Lung microvascular endothelial cell (primary cell): ENCODE data around the gene TXNDC15. TPM values are rescaled to one million over a fixed set of nuclear protein-coding genes. Genes with fewer than 3 reads are reported as not detected.

Experiments used
- DNase-seq, 2 donors: peaks; one replicate each; pipeline versions ENCODE4 v3.0.0 to v3.0.0-alpha.2; 2010; ENCODE audit warnings: low read depth in 2 of 2
- total RNA-seq: library from RNA; depleted of rRNA; stranded (reverse); fragments of >200 nt; gene quantifications from 2 replicates; pipeline ENCODE4 v1.2.1, GENCODE V29; 2014

Gene TXNDC15
- total RNA-seq, 1 donor from 2014 or later = 55.4 TPM

DNA sequence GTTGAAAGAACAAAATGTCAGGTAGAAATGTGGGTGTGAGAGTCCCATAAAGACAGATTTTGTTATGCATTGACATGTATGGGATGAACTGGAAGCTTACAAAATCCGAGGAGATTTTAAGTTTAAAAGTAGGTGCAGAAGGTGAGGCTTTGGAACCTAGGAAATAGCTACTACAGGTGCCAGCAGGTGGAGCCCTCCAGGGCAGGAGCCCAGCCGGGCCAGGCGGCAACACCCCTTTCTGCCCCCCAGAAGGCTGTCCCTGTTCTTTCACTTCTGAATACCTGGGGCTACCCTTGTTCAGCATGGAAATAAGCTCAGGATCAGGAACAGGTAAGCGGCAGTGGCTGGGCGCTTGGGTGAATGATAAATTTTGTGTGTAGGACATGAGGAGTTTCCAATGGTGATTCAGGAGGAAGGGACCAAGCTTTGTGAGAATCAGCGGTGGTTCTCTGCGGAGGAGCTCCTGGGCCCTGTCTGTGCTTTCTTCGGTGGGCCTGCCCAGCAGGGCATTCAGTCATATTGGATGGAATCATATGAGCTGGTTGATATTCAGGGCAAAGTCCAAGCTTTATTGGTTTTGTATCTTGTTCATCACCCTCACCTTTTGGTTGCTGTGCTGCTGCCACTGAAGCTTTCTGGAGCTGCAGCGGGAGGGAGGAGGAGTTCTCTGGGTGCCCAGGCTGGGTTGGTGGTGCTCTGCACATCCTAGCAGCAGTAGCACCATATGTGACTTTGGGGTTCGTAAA lies 43.1 kb downstream of the TXNDC15 start:
- DNase-seq = no peak

DNA sequence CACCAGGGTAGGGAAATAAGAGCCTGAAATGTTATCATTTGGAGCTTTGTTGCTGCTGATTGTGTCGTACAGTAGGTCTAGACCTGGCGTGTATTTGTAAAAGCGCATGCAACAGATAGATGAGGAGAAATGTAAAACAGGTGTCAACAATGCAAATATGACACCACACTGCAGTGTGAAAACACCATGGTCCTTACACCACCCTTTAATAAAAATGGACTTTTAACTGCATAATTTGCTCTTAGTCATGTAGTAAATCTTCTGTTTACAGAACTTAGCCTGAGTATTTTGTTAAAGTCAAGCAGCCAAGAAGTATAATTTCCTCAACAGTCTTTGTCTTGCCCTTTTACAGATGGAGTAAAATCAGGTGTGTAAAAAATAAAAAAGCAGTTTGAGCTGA lies 44.7 kb downstream of the TXNDC15 start:
- DNase-seq = no peak

DNA sequence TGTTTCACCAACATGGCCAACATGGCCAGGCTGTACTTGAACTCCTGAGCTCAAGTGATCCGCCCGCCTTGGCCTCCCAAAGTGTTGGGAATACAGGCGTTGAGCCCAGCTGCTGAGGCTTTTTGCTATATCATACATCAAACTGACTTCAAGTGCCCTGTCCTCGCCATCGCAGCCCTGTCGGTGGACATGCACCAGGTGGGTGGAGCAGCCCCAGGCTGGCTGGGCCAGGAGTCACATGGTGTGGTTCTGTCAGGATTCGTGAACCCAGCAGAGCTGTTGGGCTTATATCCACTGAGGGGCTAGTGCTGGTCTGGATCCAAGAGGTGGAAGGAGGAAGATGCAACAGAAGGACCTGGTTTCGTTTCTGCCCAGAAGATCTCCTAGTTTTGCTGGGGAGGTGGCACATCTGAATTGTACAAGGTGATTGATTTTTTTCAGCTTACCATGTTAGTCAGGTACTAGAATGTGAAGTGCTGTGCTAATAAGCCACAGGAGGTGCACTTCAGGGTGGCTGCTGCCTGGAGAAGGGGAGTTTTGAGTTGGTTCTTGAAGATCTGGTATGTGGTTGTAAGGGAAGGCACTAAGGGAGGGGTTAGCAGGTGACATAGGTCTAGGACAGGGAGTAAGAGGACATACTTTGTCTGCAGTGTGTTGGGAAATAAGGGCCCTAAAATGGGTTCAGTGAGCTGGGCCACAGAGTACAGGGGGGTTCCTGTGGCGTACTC lies 46.8 kb downstream of the TXNDC15 start:
- no peak for DNase-seq

DNA sequence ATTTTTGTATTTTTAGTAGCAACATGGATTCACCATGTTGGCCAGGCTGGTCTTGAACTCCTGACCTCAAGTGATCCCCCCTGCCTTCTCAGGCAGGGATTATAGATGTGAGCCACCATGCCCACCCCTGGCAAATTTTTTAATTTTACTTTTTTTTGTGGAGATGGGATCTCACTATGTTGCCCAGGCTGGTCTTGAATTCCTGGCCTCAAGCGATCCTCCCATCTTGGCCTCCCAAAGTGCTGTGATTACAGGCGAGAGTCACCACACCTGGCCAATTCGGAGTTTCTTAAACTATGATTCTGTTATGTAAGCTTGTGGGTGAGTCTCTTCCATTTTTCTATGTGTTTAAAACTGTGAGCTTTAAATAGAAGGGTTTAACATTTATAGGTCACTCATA lies 58.3 kb downstream of the TXNDC15 start:
- no peak for DNase-seq

DNA sequence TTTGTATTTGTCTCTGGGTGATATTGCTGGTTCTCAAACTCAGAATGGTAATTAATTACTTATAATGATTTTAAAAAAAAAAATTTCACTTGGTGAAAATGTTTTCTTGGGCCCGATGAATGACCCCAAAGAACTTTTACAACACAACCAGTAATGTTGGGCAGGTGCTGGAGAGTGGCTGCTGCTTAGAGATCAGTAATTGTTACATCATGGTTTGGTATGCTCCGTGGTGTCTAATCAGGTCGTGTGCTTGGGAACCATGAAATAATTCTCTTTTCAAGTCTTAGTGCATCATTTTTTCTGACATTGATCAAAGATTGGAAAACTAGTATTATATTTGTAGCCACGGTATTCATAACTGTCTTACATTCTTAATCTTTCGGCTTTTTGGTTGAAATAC lies 60.0 kb downstream of the TXNDC15 start:
- DNase-seq = no peak

DNA sequence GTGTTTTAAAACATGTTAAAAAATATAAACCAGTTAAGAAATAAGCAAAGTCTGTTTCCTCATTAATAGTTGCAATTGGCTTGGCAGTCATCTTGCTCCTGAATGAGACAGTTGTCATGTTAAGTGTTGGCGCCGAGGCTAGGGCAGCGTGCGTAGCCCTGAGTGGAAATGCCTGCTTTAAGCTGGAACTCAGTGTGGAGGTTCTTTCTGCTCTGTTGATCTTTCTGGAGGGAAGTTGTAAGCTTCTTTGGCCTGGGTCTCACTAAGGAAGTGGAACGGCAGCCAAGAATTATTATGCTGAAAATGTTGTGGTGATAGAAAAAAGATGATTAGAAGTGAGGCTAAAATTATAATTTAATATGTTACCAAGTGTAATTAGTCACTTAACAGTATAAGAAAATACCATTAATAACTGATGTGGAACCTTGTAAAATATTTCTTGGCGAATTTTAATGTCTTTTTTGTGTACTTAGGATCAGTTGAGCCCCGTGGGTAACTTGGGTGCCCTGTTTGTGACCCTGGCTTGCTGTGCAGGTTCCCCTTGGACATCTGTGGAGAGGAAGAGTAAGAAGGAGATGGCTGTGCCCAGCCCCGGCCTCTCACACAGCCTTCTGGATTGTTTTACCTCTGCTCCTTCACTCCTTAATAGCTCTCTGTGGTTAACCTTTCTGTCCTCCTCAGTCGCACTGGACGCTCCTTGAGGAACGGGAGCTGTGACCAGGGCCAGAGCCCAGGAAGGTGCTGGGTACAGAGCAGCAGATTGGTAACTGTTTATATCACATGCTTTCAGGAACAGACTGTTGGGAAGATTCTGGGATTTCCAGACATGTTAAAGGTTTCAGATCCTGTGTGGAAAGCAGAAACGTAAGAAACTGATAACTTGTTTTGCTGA lies 61.8 kb downstream of the TXNDC15 start:
- DNase-seq = no peak

DNA sequence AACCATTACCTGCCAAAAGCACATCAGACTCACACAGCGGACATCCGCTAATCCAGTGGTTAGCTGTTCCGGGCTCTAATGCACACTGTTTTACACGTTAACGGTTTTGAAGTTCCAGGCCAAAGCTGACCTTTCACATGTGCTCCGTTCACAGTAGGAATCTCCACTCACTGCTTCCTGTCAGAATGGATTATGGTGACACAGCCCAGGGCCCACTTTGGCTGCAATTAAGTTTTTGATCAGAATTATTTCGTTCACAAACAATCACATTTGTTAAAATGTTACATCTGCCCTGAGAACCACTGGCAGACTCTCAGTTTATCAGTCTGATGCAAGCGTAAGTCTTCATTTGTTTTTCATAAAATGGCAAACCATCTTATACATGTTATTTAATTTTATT lies 63.4 kb downstream of the TXNDC15 start:
- DNase-seq = no peak

DNA sequence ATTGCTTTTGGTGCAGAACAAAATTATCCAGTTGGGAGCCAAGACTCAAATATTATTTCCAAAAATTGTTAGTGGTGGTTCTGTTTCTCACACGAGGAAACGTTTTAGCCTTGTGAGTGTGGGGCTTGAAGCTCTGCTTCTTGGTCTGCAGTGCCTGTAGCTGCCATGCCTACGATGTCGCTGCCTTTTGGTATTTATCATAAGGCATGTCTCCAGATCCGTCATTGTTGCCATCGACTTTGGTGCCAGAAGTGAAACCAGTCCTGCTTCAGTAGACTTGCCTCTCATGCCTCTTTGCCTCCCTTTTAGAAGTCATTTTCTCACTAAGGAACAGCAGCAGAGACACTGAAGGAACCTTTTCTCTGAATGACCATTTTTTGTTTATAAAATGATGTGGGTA lies 63.9 kb downstream of the TXNDC15 start:
- DNase-seq = no peak

DNA sequence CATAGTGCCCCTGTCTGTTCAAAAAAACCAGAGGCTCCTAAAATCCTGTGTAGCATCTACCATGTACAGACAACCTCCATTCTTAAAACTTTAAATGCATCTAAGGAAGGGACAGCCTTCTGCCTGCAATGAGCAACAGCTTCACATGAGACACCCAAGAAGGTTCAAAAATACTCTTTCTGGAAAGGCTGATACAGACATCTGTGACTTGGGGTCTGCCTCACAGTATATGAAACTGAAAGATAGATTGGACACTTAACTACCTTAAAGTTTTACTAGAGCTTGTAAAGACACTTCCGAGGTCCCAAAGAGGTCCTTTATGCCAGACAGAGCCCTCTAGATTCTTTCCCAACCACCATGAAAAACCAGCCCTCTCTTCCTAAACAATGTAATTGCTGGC lies 65.3 kb downstream of the TXNDC15 start:
- no peak for DNase-seq

DNA sequence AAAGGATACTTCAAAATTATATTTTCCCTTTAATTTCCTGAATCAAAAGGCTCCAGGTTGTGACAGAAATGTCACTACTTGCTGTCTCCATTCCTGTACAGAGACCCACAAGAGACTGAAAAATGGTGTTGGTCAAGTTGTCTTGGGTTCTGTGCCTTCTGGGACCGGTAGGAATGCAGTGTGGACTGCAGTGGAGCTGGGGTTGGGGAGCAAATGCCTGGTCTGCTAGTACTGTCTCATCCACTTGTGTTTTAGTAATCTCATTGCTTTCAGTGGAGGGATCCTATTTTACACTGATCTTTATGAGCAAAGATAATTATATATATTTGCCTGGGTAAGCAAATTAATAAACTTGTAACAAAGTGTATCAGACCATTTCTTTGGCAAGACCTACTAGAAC lies 69.4 kb downstream of the TXNDC15 start:
- no peak for DNase-seq

DNA sequence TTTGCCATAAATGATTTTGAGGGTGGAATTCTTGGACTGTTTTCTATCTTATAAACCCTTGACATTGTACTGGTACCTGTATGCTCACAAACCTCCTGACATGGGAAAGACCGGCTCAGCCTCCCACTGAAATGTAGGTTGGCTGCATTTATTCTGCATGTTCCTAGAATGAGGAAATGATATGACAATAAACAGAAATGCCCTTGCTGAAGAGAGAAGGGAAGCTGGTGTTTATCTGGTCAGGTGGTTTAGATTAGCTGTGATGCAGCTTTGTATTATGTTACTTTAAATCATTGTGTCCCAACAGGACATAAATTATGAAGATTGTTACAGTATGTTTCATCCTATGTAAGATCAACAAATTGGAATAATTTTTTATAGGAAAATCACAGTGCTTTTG lies 70.5 kb downstream of the TXNDC15 start:
- peak in 1 of 2 donors; percentile 32 for DNase-seq

DNA sequence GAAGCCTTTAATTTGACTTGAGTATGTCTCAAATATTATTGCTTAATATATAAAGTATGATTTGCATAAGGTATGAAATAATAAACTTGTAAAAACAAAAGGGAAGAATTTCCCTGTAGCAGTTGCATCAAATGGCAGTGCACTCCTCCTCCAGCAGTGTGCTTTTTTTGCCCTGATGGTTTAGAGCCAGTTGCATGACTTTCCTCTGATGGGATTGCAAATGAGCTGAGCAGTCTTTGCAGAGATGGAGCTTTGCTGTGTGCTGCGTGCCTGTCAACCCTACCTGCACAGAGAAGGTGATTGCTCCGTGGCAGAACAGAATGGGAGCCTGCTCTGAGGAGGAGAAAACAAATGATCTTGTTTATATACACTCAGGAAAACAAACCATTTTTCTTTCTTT lies 70.9 kb downstream of the TXNDC15 start:
- no peak for DNase-seq

DNA sequence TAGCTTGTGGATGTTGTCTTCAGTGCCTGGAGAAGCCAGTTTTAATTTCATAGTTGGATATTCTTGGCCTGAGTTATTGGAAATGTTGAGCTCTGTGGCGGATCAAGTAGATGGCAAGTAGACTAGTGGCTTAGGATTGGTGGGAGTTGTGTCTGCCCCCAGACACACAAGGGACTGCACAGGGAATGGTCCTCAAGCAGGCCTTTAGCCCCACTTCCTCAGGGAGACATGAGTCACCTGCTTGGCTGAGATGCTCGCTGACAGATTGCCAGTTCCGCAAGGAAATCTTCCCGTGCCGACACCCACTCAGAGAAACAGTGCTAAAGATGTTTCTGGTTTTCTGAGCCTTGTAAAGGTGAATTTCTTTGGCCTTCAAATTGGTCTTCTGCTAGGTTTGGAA lies 74.7 kb downstream of the TXNDC15 start:
- DNase-seq = peak in 1 of 2 donors; percentile 75

DNA sequence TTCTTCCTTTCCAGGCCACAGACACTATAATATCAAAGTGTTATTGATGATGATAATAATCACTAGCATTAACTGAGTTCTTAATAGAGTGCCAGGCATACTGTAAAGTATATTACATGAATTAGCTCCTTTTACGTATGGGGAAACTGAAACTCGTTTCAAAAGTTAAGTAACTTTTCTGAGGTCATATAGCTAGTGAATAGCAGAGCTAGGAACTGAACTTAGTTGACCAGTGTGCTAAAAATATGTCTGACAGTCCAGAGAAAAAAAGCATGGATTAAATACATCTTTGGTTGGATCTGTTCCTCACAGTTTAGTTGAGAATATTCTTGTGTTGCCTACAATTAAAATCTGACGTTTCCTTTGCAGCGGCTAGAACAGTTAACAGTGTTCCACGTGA lies 75.1 kb downstream of the TXNDC15 start:
- DNase-seq = no peak

Other genes starting within 250 kb of the TXNDC15 start
- 16.3 and 25.8 TPM in 2 replicates for gene SAR1B, start 241.5 kb upstream of the TXNDC15 start, total RNA-seq
- 10.9 and 15.1 TPM in 2 replicates for gene SEC24A, start 225.6 kb upstream of the TXNDC15 start, total RNA-seq
- 26.8 and 32.5 TPM in 2 replicates for gene CAMLG, start 135.8 kb upstream of the TXNDC15 start, total RNA-seq
- 12.6 and 14.7 TPM in 2 replicates for gene DDX46, start 115.6 kb upstream of the TXNDC15 start, total RNA-seq
- 32.9 and 46.4 TPM in 2 replicates for gene C5orf24, start 28.4 kb upstream of the TXNDC15 start, total RNA-seq
- 3.1 and 3.6 TPM in 2 replicates for gene PCBD2, start 30.8 kb downstream of the TXNDC15 start, total RNA-seq
- gene CATSPER3, start 93.5 kb downstream of the TXNDC15 start, total RNA-seq = under 0.01 and 0.22 TPM in 2 replicates
- under 0.01 TPM in 1 of 2 replicates, not detected in the other for gene PITX1, start 159.9 kb downstream of the TXNDC15 start, total RNA-seq